Measurements from ENCODE around the gene NOL4. TPM values are rescaled to one million over a fixed set of nuclear protein-coding genes. Genes with fewer than 3 reads are reported as not detected.

NOL4 gene
- total RNA-seq, 2 donors from 2014 or later, result 1.3 to 2.3 TPM

- ATAC-seq (no peak), DNase-seq (no peak)
- intact Hi-C loops (cut with DNase I), result no loop called here
- Histone ChIP-seq H3K27ac (no peak overlapping the region), H3K36me3 (replicated peaks in 1 of 2; ENCODE audit: insufficient read depth in 1 of 2, low read depth in 2 of 2) (no peaks in the 10 kb centered on the region), H3K4me1 (peaks cover 29% of the 10 kb centered on the region), H3K4me3 (no peak overlapping the region), H3K27me3 (peaks cover 0 to 20% of the 10 kb centered on the region in 2 donors), H3K9me3 (no peaks in the 10 kb centered on the region)
- TF ChIP-seq CTCF (IDR thresholded peaks at IDR 0.05) (no peak), POLR2A (IDR thresholded peaks at IDR 0.05) (no peak)
- 1 to 3% methylated on average over 11 of the region's 11 CpGs for WGBS, 2 donors
Measured at GRCh38 chr18:34223893-34224422, 755 bp downstream of the NOL4 start.

- ATAC-seq, result peak; percentile 24
Measured at GRCh38 chr18:34223164-34223892, 1.4 kb downstream of the NOL4 start.

GRCh38 chr18:34222307-34223163, 2.2 kb downstream of the NOL4 start:
- no peak for TF ChIP-seq CTCF (IDR thresholded peaks at IDR 0.05)
- no peak for TF ChIP-seq POLR2A (IDR thresholded peaks at IDR 0.05)
- Histone ChIP-seq H3K27ac (no peak overlapping the region), H3K36me3 (replicated peaks in 1 of 2; ENCODE audit: insufficient read depth in 1 of 2, low read depth in 2 of 2) (no peaks in the 10 kb centered on the region), H3K4me1 (peaks cover 29% of the 10 kb centered on the region), H3K9me3 (no peaks in the 10 kb centered on the region), H3K27me3 (peaks cover 0 to 20% of the 10 kb centered on the region in 2 donors), H3K4me3 (no peak overlapping the region)
- peak; percentile 12 for ATAC-seq
- WGBS, 2 donors, result 0 to 1% methylated on average over 41 to 67 of the region's 68 CpGs
- intact Hi-C loops (cut with DNase I), result no loop called here
- DNase-seq, result peak in 2 of 4 donors; percentile 18 to 26

More at GRCh38 chr18:34223164-34223892, 1.4 kb downstream of the NOL4 start:
- TF ChIP-seq POLR2A (IDR thresholded peaks at IDR 0.05) (no peak), CTCF (IDR thresholded peaks at IDR 0.05) (no peak)
- DNase-seq, result peak in 2 of 4 donors; percentile 11 to 16
- Histone ChIP-seq H3K27ac (no peak overlapping the region), H3K4me1 (peaks cover 29% of the 10 kb centered on the region), H3K9me3 (no peaks in the 10 kb centered on the region), H3K4me3 (no peak overlapping the region), H3K27me3 (peaks cover 0 to 20% of the 10 kb centered on the region in 2 donors), H3K36me3 (replicated peaks in 1 of 2; ENCODE audit: insufficient read depth in 1 of 2, low read depth in 2 of 2) (no peaks in the 10 kb centered on the region)
- intact Hi-C loops (cut with DNase I), result no loop called here
- 3% methylated on average over 37 to 51 of the region's 51 CpGs for WGBS, 2 donors

- TF ChIP-seq POLR2A (IDR thresholded peaks at IDR 0.05), result no peak
- no peak for TF ChIP-seq CTCF (IDR thresholded peaks at IDR 0.05)
Measured at GRCh38 chr18:34221971-34222306, 2.8 kb downstream of the NOL4 start.

More at GRCh38 chr18:34221971-34222306, 2.8 kb downstream of the NOL4 start:
- H3K9me3 ChIP-seq, result no peaks in the 10 kb centered on the region
- H3K4me1 ChIP-seq, result peaks cover 29% of the 10 kb centered on the region
- H3K4me3 ChIP-seq, result no peak overlapping the region
- H3K27ac ChIP-seq, result no peak overlapping the region
- intact Hi-C loops (cut with DNase I), result no loop called here
- H3K36me3 ChIP-seq (replicated peaks in 1 of 2; ENCODE audit: insufficient read depth in 1 of 2, low read depth in 2 of 2), result no peaks in the 10 kb centered on the region
- ATAC-seq (no peak), DNase-seq (peak in 1 of 4 donors; percentile 14)
- 4 to 6% methylated on average over 11 of the region's 11 CpGs for WGBS, 2 donors
- H3K27me3 ChIP-seq, result peaks cover 0 to 20% of the 10 kb centered on the region in 2 donors

Measured in body of pancreas (tissue), 4 donors.